HL-60/S4 treated with phorbol 12-myristate 13-acetate at 8.2 ng/mL for 4 days and 3 days (cell line): ENCODE data around the gene MYBBP1A.

Experiments
- in situ Hi-C: fragments of 300-500 bp; cut with MboI; formaldehyde crosslinking; loops from 2 replicates; pipeline ENCODE4 v1.15.0; 2022; ENCODE audit warnings: low sequenced_read_pairs

MYBBP1A gene

DNA sequence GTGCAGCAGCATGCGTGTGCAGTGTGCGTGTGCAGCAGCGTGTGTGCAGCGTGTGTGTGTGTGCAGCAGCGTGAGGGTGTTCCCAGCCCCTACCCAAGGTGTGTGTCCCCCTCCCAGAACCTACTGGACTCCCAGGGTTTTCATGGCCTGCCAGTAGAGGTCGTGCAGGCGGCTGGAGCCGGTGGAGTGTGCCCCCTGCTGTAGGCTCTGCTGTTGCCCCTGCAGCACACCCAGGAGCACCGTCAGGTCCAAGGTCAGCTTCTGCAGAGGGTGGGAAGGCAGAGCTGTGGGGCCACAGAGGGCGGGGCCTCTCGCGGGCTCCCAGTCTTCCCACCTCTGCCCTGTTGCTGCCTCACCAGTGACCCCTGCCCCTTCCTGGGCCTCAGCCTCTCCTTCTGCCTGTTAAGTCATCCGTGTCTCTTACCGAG is 14.9 kb downstream of the MYBBP1A start:
- in situ Hi-C loops, result no loop called here

- in situ Hi-C loops, result no loop called here
These were observed 15.5 kb downstream of the MYBBP1A start for GRCh38 chr17:4539576-4540223.

GRCh38 chr17:4539025-4539424 is 16.2 kb downstream of the MYBBP1A start:
- in situ Hi-C loops, result no loop called here

GRCh38 chr17:4538236-4539002 is 16.8 kb downstream of the MYBBP1A start:
- in situ Hi-C loops, result no loop called here

DNA sequence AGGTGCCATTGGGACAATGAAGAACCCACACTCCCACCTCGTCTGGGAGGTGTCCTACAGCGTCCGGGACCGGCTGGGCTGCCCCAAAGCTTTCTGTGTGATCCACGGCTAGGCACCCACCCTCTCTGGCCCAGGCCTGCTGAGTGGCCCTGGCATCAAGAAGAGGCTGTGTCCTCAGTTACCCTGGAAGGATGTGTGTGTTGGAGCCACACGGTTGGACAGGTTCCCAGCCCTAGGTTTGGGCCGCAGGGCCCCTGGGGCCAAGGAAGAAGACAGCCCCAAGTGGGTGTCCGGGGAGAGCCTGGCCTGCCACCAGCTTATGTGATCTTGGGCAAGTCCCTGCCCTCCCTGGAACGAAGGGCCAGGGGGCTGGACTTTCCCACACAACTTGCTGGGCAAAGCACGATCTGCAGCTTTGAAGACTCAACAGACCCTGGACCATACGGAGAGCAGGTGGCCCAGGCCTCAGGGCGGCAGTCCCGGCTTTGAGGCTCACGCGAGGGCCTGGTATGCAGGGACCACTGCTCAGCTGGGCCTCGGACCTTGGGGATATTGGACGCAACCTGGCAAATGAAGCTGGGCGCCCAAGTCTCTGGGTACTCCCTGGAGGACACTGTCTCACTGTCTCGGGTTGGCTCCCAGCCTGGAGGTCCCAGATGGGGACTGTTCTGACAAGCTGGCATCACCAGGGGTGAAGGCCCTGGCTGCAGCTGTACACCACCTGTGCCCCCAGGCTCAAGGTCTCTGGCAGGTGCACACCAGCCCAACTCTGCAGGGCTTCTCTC is 17.5 kb downstream of the MYBBP1A start:
- in situ Hi-C loops, result no loop called here

- in situ Hi-C loops, result no loop called here
These were observed 18.3 kb downstream of the MYBBP1A start for GRCh38 chr17:4536742-4537411.

DNA sequence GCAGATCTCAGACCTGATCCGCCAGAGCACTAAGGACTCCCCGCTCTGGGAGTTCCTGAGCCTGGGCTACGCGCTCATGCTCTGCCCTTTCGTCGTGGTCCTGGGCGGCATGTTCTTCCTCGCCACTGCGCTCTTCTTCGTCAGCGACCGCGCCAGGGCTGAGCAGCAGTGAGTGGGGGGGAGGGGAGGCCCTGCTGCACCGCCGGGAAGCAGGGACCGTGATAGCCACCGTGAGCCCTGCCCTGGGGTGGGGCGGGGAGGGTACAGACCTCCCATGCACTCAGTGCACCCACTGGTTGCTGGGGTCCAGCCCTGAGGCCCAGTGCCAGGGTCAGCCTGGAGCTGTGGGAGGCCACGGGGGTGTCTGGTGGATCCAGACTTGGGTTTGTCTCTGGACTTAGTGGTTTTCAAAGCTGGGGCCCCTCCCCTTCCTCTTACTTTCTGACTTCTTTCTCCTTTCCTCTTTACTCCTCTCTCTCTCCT is 18.9 kb downstream of the MYBBP1A start:
- in situ Hi-C loops, result no loop called here

GRCh38 chr17:4535667-4536258 is 19.4 kb downstream of the MYBBP1A start:
- in situ Hi-C loops, result no loop called here

- in situ Hi-C loops, result no loop called here
These were observed 20.1 kb downstream of the MYBBP1A start for GRCh38 chr17:4534928-4535666.

GRCh38 chr17:4534515-4534914 is 20.7 kb downstream of the MYBBP1A start:
- in situ Hi-C loops, result no loop called here

GRCh38 chr17:4533523-4534504 is 21.4 kb downstream of the MYBBP1A start:
- in situ Hi-C loops, result no loop called here

- in situ Hi-C loops, result no loop called here
These were observed 22.2 kb downstream of the MYBBP1A start for GRCh38 chr17:4532860-4533522.

DNA sequence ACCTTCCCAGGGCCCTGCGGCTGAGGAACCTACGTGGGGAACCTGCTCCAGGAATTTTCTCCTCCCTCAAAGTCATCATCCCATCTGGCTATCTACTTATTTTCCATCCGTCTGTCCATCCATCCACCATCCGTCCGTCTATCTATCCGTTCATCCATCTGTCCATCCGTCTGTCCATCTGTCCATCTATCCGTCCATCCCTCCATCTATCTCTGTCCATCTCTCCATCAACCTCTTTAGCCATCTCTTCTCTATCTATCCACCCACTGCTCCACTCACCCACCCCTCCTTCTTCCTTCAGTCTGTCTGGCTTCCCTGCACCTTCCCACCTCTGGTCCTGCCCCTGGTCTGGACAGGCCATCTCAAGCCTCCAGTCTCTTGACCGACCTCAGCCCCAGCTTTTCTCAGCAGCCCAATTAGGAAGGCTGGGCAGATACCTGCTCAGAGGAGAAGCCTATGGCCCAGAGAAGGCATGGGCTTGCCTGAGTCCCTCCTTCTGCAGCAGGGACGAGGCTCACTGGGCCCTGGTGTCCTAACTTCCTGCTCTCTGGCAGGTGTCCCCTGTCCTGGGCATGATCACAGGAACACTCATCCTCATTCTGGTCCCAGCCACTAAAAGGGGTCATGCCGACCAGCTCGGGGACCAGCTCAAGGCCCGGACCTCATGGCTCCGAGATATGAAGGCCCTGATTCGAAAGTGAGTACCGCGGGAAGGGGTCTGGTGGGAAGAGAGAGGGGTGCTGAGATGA is 23.0 kb downstream of the MYBBP1A start:
- in situ Hi-C loops, result no loop called here

GRCh38 chr17:4530799-4531730 is 24.1 kb downstream of the MYBBP1A start:
- in situ Hi-C loops, result no loop called here

- in situ Hi-C loops, result no loop called here
These were observed 25.5 kb downstream of the MYBBP1A start for GRCh38 chr17:4529533-4530152.

- in situ Hi-C loops, result no loop called here
These were observed 27.5 kb downstream of the MYBBP1A start for GRCh38 chr17:4527566-4528125.
